NB4 (cell line): Measurements from ENCODE around the gene AGBL1.
"Not testable (repeated sequence)": the region's sequence is repeated elsewhere in the genome, so short reads cannot be mapped to it uniquely, and the experiment has no call there.

Source experiments
- DNase-seq: peaks from one replicate; pipeline ENCODE4 v3.0.0; 2010; ENCODE audit warnings: low read depth
- H3K4me3 ChIP-seq: one replicate; pipeline ENCODE4 v1.5.1; 2011; ENCODE audit warnings: mild to moderate bottlenecking, low read depth, low read length, moderate library complexity
- MYC ChIP-seq: IDR thresholded peaks from 2 replicates; pipeline ENCODE4 v1.6.1; 2011; ENCODE audit warnings: low read depth, low read length
- POLR2A ChIP-seq: IDR thresholded peaks from 2 replicates; pipeline ENCODE4 v1.6.1; 2011; ENCODE audit warnings: mild to moderate bottlenecking; ENCODE audit not compliant: insufficient read length; ENCODE audit errors: extremely low read depth
- TF ChIP-seq, protein P1 (sequence below): IDR thresholded peaks from 2 replicates; pipeline ENCODE4 v1.6.1; 2011; ENCODE audit warnings: low read depth, low read length
- TF ChIP-seq, protein P2 (sequence below): IDR thresholded peaks from one replicate; pipeline ENCODE4 v1.5.1; 2012; ENCODE audit warnings: low read depth, low read length

AGBL1 gene

DNA sequence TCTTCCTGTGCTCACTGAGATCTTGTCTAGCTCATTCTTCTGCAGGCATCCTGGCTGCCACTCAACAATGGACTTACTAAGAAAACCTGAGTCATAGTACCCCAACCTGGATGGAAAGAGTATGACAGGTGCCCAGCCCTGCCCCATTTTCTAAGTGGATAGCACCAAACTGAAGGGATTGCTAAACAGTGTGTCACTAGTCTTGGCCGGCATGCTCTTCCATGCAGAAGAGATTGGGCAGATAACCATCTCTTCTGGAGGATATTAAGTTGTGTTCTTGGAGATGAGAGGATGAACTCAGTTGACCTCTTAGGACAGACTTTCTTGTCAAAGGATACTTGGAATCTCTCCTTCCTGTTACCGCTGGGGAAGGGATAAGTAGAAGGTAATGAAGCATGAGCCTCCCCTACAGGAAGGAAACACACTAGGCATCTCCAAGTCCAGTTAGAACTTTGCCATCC is 797.5 kb downstream of the AGBL1 start:
- H3K4me3 ChIP-seq: no peak overlapping the region
- TF ChIP-seq POLR2A: no peak
- TF ChIP-seq, protein P1, sequence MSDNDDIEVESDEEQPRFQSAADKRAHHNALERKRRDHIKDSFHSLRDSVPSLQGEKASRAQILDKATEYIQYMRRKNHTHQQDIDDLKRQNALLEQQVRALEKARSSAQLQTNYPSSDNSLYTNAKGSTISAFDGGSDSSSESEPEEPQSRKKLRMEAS: no peak
- no peak for DNase-seq

DNA sequence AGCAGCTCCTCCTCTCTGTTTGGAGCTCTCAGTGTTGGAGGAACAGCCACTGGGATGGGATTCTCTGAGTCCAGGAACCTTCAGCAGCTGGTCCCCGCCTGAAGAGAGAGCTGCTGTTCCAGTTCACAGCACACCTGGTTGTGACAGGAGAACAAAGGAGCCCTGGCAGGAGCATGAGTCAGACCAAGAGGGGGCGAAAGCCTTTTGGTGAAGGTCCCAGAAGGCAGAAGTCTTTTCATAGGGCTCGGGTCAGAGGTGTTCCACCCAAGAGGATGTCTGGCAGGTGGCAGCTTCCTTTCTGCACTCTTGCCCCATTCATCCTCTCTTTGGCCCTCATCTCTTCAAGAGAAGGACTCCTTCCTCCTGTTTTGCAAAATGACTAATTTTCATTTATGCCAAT is 799.2 kb downstream of the AGBL1 start:
- not testable (repeated sequence) for DNase-seq, H3K4me3 ChIP-seq

DNA sequence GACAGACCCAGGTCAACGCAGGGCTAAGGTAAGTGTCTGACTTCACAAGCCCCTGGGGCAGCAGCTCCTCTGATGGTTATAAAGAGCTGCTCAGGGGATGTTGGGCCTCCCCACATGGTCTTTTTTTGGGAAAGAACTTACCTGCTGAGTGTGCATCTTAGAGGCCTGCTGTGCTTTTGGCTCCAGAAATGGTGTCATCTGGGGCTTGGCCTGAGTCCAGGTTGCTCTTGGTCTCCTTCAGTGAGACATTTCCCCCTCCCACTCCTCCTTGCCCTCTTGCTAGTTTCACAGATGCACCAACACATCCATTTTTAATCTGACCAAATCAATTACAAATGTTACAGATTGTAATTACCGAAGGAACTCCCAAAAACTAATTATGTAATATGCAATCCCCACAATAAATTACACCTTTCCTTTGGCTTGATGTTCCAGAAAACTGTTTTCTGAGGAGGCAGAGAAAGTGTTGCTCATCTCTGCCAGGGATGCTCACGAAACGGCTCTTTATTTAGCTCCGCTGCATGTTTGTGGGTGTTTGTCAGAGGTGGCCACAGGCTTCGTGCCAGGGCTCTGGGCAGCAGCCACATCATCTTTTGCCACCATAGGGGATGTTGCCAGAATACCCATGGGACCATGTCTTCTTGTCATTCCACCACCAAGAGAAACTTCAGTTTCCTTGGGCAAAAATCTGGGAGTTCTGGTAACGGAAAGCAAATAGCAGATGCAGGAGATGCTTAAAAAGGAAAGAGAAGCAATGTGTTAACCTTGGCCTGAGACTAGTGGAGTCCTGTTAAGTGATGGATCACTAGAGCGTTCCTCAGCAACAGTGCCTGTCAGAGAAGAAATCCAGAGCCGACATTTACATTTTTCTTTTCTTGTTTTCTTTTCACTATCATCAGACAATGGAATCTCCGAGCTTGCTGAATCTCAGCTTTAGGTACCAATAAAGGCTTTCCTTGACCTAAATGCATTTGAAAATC is 799.9 kb downstream of the AGBL1 start:
- DNase-seq: no peak
- no peak for TF ChIP-seq POLR2A
- TF ChIP-seq, protein P1: no peak
- TF ChIP-seq, protein P2, sequence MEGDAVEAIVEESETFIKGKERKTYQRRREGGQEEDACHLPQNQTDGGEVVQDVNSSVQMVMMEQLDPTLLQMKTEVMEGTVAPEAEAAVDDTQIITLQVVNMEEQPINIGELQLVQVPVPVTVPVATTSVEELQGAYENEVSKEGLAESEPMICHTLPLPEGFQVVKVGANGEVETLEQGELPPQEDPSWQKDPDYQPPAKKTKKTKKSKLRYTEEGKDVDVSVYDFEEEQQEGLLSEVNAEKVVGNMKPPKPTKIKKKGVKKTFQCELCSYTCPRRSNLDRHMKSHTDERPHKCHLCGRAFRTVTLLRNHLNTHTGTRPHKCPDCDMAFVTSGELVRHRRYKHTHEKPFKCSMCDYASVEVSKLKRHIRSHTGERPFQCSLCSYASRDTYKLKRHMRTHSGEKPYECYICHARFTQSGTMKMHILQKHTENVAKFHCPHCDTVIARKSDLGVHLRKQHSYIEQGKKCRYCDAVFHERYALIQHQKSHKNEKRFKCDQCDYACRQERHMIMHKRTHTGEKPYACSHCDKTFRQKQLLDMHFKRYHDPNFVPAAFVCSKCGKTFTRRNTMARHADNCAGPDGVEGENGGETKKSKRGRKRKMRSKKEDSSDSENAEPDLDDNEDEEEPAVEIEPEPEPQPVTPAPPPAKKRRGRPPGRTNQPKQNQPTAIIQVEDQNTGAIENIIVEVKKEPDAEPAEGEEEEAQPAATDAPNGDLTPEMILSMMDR: no peak
- no peak for TF ChIP-seq MYC
- no peak overlapping the region for H3K4me3 ChIP-seq

DNA sequence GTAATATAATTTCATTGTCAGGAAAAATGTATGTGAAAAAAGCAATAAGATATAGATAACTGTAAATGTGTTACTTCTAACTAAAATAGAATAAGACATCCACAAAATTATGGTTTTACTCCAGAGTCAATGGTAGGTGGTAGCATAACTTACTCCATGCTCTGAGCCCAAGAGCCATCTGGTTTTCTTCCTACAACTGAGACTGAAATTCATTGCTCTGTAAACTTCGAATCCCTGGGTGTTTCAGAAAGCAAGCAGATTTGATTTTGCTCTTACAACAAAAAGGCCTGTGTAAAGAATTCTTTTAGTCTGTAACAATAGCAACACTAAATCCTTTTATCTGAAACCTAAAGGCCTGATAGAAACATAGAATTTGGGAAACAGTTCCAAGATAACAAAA is 805.9 kb downstream of the AGBL1 start:
- TF ChIP-seq, protein P2: no peak
- TF ChIP-seq, protein P1: no peak
- no peak for TF ChIP-seq MYC
- no peak for DNase-seq
- H3K4me3 ChIP-seq: no peak overlapping the region

DNA sequence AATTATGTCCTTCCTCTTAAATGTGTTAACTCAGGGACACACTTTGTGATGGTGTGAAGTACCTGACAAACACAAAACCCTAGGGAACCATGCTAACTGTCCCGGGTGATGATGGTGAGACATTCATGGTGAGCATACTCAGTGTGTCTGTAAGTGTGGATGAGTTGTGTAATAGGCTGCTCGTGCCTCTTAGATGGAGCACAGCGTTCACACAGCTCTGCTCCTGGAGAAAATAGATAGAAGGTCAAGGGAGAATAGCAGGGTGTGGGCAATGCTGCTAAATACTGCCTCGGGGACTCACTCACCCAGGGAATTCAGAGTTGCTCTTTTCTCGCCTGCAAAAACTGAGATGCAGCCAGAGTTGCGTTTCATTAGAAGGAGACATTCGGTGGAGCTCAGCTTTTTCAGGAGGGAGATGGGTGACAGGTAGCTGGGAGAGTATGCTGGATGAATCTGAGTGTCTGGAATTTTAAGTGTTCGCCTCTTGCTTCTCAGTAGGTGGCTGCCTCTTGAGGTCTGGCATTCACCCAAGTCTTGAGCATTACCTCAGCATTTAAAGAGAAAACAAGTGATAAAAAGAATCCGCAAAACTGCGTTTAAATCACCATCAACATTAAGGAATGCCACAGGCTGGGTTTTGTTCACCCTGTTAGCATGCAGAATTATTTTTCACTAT is 813.2 kb downstream of the AGBL1 start:
- TF ChIP-seq, protein P1: no peak
- TF ChIP-seq, protein P2: no peak
- TF ChIP-seq POLR2A (no peak), MYC (no peak)
- DNase-seq: no peak
- no peak overlapping the region for H3K4me3 ChIP-seq

DNA sequence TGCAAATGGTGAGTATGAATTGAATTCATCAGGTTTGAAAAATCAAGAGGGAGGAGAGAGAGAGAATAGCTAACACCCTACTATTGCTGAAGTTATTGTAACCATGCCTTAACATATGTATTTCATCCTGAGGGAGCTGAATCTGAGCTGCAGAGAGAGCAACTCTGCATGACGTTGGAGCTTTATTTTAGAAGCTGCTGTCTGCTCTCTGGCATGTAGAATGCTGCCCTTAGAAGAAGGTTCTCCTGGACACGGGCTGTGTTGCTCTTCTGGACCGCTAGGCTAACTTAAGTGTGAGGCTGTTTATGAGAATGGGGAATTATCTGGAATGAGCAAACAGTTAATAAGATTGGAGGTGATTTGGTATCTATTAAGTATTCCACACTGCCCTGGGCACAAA is 814.6 kb downstream of the AGBL1 start:
- DNase-seq: no peak

More for the DNA sequence above, 814.6 kb downstream of the AGBL1 start:
- H3K4me3 ChIP-seq: no peak overlapping the region
- TF ChIP-seq, protein P1: no peak
- TF ChIP-seq MYC: no peak
- TF ChIP-seq POLR2A: no peak
- TF ChIP-seq, protein P2: no peak
